HG02938 (cell line): Measurements from ENCODE around the gene KLHL17.

ENCODE experiments used
- ATAC-seq: cut with Tn5 transposase; IDR thresholded peaks from one replicate; pipeline ENCODE4 v1.9.1; 2021; ENCODE audit warnings: mild to moderate bottlenecking, moderate library complexity; ENCODE audit not compliant: unreplicated experiment

The KLHL17 gene

GRCh38 chr1:947958-948357 lies 12.4 kb upstream of the KLHL17 start:
- ATAC-seq, result no peak

DNA sequence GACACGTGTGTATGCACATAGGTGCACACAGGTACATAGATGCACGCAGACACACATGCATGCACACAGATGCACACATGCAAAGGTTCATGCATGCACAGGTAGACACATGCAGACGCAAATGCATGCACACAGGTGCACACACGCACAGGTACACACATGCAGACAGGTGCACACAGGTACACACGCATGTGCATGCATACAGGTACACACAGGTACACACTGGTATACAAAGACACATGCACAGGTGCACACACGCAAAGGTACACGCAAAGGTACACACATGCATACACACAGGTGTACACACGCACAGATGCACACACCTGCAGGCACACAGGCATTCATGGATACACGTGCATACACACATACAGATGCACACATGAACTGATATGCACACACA lies 10.1 kb upstream of the KLHL17 start:
- no peak for ATAC-seq

DNA sequence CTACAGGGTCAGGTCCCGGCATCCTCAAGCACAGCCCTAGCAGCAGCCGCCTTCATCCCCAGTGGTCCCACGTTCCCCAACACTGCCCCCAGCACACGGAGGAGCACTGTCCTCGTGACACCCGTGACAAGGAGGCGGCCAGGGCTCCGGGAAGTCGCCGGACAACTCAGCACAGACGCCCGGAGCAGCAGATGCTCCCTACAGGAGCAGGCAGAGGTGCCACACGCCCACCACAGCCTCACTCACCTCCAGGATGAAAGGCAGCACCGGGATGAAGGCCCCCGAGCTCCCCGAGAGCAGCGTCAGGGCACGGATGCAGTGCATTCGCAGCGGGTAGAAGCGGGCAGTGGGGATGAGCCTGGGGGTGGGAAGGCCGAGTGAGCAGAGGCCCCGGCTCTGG lies 9.5 kb upstream of the KLHL17 start:
- no peak for ATAC-seq

DNA sequence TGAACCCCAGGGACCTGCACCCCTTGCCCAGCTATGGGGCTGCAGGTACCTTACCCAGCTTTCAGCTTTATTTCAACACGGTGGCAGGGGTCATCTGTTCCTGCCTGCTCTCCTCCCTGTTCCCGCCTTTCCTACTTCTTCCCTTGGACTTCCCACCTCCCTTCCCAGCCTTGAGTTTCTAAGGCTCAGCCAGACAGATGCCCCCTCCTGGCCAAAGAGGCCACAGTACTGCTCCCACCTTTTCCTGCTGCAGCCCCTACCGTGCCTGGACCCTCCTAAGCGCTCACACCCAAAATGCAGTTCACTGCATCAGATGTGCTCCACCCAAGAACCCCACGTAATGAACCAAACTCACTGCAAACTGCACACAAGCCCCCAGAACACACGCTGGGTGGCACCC lies 9.0 kb upstream of the KLHL17 start:
- ATAC-seq, result no peak

DNA sequence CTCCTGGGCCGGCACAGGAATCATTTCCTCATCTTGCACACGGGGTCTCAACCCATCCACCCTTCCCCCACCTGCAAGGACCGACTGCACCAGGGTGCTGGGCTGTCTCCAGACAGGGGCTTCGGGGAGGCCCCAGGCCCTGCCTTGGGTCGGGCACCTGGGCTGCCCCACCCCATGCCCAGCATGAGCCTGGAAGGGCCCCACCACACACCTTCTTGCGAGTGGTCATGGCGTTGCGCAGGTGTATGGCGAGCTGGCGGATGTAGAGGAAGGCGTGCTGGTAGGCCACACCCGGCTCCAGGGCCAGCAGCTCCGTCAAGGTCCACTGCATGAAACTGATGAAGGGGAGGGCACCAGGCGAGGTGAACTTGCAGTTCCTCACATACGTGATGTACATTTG lies 8.2 kb upstream of the KLHL17 start:
- ATAC-seq, result no peak

DNA sequence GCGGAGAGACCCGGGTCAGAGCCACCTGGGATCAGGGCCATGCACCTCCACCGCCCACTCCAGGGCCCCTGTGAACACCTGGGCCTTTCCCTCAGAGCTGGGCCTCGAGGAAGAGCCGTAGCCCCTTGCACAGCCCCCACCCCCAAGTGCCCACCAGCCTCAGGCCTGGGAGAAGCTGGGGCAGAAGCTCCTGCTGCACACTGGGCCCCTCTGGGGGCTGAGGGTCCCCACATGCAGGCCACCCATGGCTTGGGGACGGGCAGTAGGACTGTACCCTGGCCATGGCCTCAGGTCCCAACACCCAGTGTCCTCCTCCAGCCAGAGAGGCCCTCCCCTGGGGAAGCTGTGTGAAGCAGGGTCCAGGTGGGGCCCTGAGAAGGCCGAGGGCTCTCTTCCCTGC lies 7.8 kb upstream of the KLHL17 start:
- ATAC-seq, result no peak

DNA sequence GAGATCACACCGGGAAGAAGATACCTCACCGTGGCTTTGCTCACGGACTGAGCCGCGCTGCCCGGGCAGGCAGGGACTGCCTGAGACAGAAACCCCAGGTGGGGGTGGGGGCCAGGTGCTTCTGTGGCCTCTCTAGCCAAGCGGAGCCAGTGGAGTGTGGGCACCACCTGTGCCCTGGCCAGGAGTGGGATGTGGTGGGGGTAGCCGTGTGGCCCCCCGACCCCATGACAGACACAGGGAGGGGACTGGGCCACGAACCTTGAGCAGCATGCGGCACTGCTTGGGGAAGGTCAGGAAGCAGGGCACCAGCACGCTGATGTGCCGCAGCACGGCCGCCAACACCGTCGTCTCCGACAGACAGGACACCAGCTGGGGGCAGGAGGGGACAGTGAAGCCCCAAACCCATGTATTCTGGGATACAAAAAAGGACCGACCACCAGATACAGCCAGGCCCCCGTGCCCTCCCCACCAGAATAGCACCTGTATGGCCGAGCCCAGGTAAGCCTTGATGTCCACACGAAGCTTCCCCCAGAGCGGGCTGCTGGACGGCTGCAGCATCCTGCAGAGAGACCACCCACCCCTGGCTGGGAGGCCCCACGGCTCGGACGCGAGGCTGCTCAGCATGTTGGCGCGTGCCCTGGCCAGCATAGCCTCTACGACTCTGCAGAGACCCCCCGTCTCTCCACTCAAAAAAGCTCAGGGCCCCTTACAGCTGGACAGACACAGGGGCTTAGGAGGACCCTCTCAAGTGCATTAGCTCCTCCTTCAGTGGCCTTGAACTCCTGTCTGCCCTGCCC lies 6.7 kb upstream of the KLHL17 start:
- ATAC-seq, result no peak

- no peak for ATAC-seq
Measured at GRCh38 chr1:954927-955326, 5.5 kb upstream of the KLHL17 start.

DNA sequence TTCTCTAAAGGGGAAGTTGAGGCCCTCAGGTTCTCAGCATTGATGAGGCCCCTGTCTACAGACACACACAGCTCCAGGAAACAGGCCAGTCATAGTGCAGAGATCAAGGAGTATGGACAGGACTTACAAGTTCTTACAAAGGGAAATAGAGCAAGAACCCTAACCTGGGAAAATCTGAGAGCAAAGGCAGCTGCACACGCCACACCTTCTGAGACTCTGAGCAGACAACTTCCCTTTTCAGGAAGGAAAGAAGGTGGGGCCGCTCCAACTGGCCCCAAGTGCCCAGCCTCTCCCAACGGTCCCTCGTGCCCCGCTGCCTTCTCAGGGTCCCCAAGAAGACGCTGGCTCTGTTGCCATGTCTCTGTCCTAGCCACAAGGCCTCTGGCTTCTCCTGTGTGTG lies 4.9 kb upstream of the KLHL17 start:
- ATAC-seq, result no peak

- no peak for ATAC-seq
Measured at GRCh38 chr1:956636-957035, 3.7 kb upstream of the KLHL17 start.

GRCh38 chr1:958823-959730 lies 1.3 kb upstream of the KLHL17 start, which contains the start of gene NOC2L:
NOC2L (minus strand) TSS chr1:959256; CDS start chr1:959240, 16 bp downstream.
- ATAC-seq, result peak; percentile 69

GRCh38 chr1:959731-960362 lies 537 bp upstream of the KLHL17 start:
- no peak for ATAC-seq

- ATAC-seq, result no peak
Measured at GRCh38 chr1:961132-961669, 817 bp downstream of the KLHL17 start.

- ATAC-seq, result no peak
Measured at GRCh38 chr1:962381-963300, 2.3 kb downstream of the KLHL17 start.

DNA sequence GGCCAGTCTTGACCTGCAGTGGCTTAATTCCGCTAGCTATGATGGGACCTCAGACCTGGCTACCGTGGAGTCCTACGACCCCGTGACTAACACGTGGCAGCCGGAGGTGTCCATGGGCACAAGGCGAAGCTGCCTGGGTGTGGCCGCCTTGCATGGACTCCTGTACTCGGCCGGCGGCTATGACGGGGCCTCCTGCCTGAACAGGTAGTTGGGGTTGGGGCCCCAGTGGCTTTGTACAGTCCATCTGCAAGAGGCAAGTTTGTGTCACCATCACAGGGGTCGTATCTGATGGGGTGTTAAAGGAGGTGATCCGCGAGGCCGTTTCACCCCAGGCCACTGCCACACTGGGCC lies 2.9 kb downstream of the KLHL17 start:
- no peak for ATAC-seq

DNA sequence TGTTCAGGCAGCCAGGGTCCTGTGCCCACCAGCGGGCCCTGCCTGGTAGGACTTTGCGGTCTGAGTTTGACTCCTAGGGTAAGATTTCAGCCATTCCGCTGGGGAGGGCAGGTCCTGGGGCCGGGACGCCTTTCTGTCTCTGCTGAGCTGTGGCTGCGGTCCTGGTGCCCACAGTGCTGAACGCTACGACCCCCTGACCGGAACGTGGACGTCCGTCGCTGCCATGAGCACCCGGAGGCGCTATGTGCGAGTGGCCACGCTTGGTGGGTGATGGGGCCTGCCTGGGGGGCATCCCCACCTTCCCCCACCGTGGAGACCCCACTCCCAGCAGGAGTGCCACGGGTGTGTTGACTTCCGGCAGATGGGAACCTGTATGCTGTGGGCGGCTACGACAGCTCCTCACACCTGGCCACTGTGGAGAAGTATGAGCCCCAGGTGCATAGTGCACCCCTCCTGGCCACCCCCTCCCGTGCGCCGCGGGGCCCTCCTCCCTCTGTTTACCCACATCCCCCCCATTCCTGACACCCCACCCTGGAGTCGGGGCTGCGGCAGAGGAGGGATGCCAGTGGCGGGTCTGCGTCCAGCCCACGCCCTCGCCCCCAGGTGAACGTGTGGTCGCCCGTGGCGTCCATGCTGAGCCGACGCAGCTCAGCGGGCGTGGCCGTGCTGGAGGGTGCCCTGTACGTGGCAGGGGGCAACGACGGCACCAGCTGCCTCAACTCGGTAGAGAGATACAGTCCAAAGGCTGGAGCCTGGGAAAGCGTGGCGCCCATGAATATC lies 3.6 kb downstream of the KLHL17 start:
- no peak for ATAC-seq

GRCh38 chr1:964691-965525 lies 4.5 kb downstream of the KLHL17 start:
- ATAC-seq, result no peak

DNA sequence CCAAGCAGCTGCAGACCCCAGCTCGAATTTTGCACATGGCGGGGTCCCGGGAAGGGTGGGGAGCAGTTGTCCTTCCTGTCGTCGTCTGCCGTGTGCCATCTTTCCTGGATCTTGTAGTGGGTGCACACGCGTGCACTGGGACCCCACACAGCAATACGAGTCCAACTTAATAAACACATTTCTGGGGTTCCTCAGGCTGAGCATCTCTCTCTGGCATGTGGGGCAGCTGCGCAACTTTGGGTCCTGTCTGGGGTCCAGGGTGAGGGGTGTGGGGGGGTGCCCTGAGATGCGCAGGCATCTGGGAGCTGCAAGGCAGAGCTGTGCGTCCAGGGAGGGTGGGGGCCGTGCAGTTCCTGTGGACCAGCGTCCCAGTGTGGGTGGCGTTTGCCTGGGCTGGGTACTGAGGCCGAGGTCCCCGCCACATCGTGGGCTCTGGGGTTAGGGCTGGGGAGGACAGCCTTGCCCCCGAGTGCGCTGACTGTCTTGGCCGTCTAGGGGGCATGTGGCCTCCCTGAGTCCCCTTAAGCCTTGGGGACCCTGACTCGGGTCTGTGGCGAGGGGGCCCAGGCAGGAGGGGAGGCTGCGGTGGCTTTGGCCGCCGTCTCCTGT lies 5.2 kb downstream of the KLHL17 start:
- no peak for ATAC-seq
